OCI-LY3 (cell line): Measurements from ENCODE around the gene MAPK13.

ENCODE experiments used
- EZH2phosphoT487 ChIP-seq: fragments of 200-600 bp; shearing (Covaris generic); IDR thresholded peaks from 2 replicates; pipeline ENCODE4 v1.6.1; 2018; ENCODE audit warnings: antibody characterized with exemption, mixed run types, low read depth
- TF ChIP-seq, protein P1 (sequence below): fragments of 200-600, 300-600 bp; sonication (generic); IDR thresholded peaks from 2 replicates; pipeline ENCODE4 v1.5.1; 2014; ENCODE audit warnings: antibody characterized with exemption, low read length, low read depth

- TF ChIP-seq, protein P1, sequence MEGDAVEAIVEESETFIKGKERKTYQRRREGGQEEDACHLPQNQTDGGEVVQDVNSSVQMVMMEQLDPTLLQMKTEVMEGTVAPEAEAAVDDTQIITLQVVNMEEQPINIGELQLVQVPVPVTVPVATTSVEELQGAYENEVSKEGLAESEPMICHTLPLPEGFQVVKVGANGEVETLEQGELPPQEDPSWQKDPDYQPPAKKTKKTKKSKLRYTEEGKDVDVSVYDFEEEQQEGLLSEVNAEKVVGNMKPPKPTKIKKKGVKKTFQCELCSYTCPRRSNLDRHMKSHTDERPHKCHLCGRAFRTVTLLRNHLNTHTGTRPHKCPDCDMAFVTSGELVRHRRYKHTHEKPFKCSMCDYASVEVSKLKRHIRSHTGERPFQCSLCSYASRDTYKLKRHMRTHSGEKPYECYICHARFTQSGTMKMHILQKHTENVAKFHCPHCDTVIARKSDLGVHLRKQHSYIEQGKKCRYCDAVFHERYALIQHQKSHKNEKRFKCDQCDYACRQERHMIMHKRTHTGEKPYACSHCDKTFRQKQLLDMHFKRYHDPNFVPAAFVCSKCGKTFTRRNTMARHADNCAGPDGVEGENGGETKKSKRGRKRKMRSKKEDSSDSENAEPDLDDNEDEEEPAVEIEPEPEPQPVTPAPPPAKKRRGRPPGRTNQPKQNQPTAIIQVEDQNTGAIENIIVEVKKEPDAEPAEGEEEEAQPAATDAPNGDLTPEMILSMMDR, result no peak
- no peak for TF ChIP-seq EZH2phosphoT487
Measured at GRCh38 chr6:36169023-36170007, 39.0 kb downstream of the MAPK13 start.
